GM18502 (cell line): ENCODE measurements around the gene GALK2.

Source experiments
- ATAC-seq: cut with Tn5 transposase; IDR thresholded peaks from one replicate; pipeline ENCODE4 v1.9.1; 2021; ENCODE audit warnings: mild to moderate bottlenecking; ENCODE audit not compliant: unreplicated experiment, poor library complexity

Gene GALK2

GRCh38 chr15:49169880-49170597, at the start of gene GALK2:
Gene GALK2 (plus strand): TSS chr15:49170247. CDS start chr15:49170323, 76 bp downstream.
- peak; percentile 97 for ATAC-seq

- no peak for ATAC-seq
Measured at GRCh38 chr15:49120832-49121231, 49.2 kb upstream of the GALK2 start.

- ATAC-seq: no peak
Measured at GRCh38 chr15:49121901-49122300, 48.1 kb upstream of the GALK2 start.

- ATAC-seq: no peak
Measured at GRCh38 chr15:49122541-49123062, 47.4 kb upstream of the GALK2 start.

GRCh38 chr15:49124371-49124770, 45.7 kb upstream of the GALK2 start:
- ATAC-seq: no peak

GRCh38 chr15:49131403-49131802, 38.6 kb upstream of the GALK2 start:
- ATAC-seq: no peak

- no peak for ATAC-seq
Measured at GRCh38 chr15:49134683-49135341, 35.2 kb upstream of the GALK2 start.

GRCh38 chr15:49135342-49135857, 34.6 kb upstream of the GALK2 start:
- ATAC-seq: no peak

- ATAC-seq: no peak
Measured at GRCh38 chr15:49135911-49136310, 34.1 kb upstream of the GALK2 start.

- ATAC-seq: no peak
Measured at GRCh38 chr15:49137861-49138260, 32.2 kb upstream of the GALK2 start.

GRCh38 chr15:49145651-49146609, 24.1 kb upstream of the GALK2 start:
- no peak for ATAC-seq

- ATAC-seq: no peak
Measured at GRCh38 chr15:49148298-49148697, 21.7 kb upstream of the GALK2 start.

- no peak for ATAC-seq
Measured at GRCh38 chr15:49148727-49149126, 21.3 kb upstream of the GALK2 start.

GRCh38 chr15:49151831-49152230, 18.2 kb upstream of the GALK2 start:
- ATAC-seq: no peak

- ATAC-seq: no peak
Measured at GRCh38 chr15:49152552-49153312, 17.3 kb upstream of the GALK2 start.

- no peak for ATAC-seq
Measured at GRCh38 chr15:49154359-49154758, 15.7 kb upstream of the GALK2 start.

GRCh38 chr15:49154799-49155109, 15.3 kb upstream of the GALK2 start:
- ATAC-seq: no peak

- ATAC-seq: peak; percentile 88
Measured at GRCh38 chr15:49155110-49155833, 14.8 kb upstream of the GALK2 start, which contains the start of gene COPS2. Gene COPS2 (minus strand): TSS chr15:49155599. CDS start chr15:49155578, 21 bp downstream.
